GOT3 (cell line): Measurements from ENCODE around the gene LBHD2.

Source experiments
- DNase-seq: peaks from one replicate; lab custom pipeline; 2025; ENCODE audit warnings: mixed read lengths; lab: John Stamatoyannopoulos, UW

The LBHD2 gene

GRCh38 chr14:103132381-103133209 lies 48.6 kb downstream of the LBHD2 start:
- DNase-seq, result no peak

DNA sequence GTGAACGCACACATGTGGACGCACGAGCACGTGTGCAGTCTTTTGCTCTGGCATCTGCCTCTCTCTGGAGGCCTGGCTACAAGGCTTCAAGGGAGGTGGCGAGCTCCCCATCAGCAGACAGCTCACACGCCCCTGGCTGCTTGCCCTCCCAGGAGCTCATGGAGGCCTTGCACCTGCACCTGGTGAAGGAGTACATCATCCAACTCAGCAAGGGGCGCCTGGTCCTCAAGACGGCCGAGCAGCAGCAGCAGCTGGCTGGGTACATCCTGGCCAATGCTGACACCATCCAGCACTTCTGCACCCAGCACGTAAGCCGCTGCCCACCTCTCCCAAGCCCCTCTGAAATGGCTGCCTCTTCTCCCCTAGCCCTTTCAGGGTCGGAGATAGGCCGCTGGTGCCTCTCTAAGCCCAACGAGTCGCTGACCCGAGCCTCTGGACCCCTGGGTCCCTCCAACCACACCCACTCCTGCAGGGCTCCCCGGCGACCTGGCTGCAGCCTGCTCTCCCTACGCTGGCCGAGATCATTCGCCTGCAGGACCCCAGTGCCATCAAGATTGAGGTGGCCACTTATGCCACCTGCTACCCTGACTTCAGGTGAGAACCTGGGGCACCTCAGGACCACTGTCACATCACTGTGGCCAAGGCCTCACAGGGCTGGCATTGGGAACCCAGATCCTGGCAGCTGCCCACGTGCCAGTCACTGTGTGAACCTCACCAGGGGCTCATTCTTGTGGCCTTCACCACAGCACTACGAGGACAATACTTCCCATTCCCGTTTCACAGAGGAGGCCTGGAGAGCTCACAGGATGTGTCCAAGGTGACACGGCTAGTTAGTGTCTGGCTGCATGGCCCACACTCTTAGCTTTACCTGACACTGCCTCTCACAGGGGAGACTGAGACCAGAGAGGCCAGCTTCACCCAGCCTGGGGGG lies 49.5 kb downstream of the LBHD2 start:
- DNase-seq, result no peak

DNA sequence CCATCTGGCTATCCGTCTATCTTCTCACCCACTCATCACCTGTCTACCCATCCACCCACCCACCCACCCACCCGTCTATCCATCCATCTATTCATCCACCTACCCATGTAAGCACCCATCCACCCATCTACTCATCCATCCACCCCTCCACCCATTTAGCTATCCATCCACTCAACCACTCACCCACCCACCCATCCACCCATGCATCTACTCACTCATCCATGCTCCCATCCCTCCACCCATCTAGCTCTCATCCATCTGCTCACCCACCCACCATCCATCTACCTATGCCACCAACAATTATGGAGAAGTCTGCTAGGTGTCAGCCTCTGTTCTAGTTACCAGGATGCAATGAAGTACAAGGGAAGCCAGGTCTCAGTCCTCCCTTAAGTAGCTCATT lies 50.4 kb downstream of the LBHD2 start:
- no peak for DNase-seq

DNA sequence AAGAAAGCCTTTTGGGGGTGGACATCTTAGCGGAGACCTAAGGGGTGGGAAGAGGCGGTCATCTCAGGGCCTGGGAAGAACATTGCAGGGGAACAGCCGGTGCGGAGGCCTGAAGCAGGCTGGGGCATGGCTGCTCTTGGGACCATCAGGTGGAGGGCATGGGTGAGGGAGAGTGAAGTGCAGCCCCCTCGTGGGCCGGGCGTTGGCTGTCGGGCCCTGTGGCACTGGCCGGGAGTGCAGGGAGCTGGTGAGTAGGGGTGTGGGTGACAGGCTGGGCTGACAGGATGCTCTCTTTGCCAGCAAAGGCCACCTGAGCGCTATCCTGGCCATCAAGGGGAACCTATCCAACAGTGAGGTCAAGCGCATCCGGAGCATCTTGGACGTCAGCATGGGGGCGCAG lies 50.9 kb downstream of the LBHD2 start:
- no peak for DNase-seq

- DNase-seq, result no peak
Measured at GRCh38 chr14:103135333-103136260, 51.6 kb downstream of the LBHD2 start.

- DNase-seq, result no peak
Measured at GRCh38 chr14:103136388-103137271, 52.6 kb downstream of the LBHD2 start.

DNA sequence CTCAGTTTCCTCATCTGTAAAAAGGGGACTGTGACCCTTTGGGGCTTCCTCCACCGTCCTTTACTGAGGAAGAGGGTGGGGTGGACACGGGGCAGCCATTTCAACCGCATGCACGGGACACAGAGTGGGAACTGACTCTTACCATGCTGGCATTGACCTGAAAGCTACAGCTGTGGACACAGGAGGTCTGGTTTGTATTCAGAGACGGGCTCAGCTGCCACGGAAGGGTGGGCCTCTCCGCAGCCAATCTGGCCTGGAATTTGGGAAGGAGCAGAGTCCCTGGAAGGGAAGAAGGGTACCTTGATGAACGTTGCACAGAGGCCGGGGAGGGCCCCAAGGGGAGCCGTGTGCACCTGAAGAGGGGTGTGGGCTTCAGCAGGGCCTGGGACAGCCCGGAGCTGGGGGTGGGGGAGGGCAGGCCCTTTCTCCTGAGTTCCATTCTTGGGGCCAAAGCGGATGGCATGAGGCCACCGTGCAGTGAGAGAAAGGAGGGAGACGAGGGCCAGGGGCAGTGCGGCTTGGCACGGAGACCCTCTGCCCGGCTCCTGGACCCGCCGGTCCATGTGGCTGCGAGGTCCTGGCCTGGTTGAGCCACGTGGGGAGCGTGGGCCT lies 53.8 kb downstream of the LBHD2 start:
- no peak for DNase-seq

GRCh38 chr14:103138301-103139131 lies 54.5 kb downstream of the LBHD2 start:
- no peak for DNase-seq

DNA sequence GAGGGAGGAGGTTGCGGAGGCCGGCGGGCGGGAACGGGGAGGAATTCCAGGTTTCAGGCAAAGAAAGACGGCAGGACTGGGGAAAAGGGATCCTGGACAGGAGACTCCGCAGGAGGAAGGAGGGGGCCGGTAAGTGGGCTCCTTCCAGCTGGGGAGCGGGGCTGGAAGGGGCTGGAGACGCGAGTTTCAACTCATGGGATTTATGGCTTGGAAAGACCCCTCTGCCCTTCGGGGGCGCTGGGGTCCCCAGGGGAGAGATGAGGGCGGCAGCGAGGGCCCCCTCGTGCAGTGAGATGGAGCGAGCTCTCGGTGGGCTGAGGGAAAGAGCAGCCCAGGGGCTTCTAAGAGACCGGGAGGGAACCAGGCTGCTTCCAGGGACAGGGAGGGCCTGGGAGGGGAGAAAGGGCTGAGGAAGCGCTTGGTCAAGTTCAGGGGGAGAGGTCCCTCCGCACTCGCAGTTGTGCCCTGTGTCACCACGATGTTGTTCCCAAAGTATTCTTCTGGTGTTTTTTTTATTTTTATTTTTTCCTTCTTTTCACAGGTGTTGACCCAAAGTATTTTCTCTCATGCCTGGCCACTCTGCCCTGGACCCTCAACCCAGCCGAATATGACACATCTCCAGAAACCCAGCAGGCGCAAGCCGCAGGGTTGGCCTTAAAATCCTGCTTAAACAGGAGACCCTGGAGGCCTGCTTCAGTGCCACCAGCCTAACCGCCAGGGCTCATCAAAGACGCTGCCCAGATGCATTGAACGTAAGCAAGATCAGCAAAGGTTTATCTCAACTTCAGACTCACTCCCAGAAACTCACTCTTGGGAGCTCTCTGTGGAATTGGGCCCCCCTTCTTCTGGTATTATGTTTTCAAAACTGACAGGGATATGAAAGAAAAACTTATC lies 55.4 kb downstream of the LBHD2 start:
- no peak for DNase-seq
